ENCODE results near the gene L1TD1. TPM values are rescaled to one million over a fixed set of nuclear protein-coding genes. Genes with fewer than 3 reads are reported as not detected.
"Not testable (repeated sequence)": the region's sequence is repeated elsewhere in the genome, so short reads cannot be mapped to it uniquely, and the experiment has no call there.

L1TD1 gene
- polyA plus RNA-seq, 1 experiment, result not detected

- Histone ChIP-seq H3K27me3 (ENCODE audit: control insufficient read depth, insufficient read depth, low read length) (no peaks in the 10 kb centered on the region), H3K9me3 (ENCODE audit: control insufficient read depth, insufficient read depth, low read length) (peaks cover 11% of the 10 kb centered on the region), H3K27ac (ENCODE audit: low read depth, low read length) (no peak overlapping the region), H3K4me3 (ENCODE audit: low read depth, low read length) (no peak overlapping the region)
- POLR2A ChIA-PET, result no interaction called here
- CTCF ChIA-PET, result no interaction called here
- no peak for DNase-seq (ENCODE audit: low read depth, low spot score)
- TF ChIP-seq, protein P1, sequence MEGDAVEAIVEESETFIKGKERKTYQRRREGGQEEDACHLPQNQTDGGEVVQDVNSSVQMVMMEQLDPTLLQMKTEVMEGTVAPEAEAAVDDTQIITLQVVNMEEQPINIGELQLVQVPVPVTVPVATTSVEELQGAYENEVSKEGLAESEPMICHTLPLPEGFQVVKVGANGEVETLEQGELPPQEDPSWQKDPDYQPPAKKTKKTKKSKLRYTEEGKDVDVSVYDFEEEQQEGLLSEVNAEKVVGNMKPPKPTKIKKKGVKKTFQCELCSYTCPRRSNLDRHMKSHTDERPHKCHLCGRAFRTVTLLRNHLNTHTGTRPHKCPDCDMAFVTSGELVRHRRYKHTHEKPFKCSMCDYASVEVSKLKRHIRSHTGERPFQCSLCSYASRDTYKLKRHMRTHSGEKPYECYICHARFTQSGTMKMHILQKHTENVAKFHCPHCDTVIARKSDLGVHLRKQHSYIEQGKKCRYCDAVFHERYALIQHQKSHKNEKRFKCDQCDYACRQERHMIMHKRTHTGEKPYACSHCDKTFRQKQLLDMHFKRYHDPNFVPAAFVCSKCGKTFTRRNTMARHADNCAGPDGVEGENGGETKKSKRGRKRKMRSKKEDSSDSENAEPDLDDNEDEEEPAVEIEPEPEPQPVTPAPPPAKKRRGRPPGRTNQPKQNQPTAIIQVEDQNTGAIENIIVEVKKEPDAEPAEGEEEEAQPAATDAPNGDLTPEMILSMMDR (IDR thresholded peaks at IDR 0.05; ENCODE audit: low read depth, low read length), result no peak
Measured at GRCh38 chr1:62212411-62212810, 17.8 kb downstream of the L1TD1 start.

DNA sequence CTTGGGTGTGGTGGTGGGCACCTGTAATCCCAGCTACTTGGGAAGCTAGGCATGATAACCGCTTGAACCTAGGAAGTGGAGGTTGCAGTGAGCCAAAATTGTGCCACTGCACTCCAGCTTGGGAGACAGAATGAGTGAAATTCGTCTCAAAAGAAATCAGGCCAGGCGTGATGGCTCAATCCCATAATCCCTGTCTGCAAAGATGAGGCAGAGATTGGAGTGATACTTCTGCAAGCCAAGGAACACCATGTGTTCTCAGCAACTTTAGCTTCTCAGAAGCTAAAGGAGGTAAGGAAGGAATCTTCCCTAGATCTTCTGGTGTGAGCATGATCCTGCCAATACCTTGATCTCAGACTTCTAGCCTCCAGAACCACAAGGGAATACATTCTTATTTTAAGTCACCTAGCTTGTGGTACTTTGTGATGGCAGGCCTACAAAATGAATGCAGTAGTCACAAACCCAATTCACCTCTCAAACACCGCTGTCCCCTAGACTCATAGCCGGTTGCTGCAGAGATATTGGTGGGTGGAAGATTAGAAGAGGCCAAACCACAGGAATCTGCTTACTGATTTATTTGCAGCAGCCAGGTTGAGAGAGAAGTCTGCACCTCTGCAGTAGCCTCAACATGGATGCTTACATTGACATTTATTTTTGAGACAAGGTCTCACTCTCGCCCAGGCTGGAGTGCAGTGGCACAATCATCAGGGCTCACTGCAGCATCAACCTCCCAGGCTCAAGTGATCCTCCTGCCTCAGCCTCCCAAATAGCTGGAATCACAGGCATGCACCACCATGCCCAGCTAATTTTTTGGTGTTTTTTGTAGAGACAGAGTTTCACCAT lies 18.6 kb downstream of the L1TD1 start:
- ChIA-PET CTCF (no interaction called here), POLR2A (no interaction called here)

GRCh38 chr1:62218604-62219003 lies 24.0 kb downstream of the L1TD1 start:
- ChIA-PET CTCF (interaction anchor here (0.6 kb wide), 1 partner anchor 770 kb away, joined by 3 read pairs; no protein-coding TSS in a partner anchor), POLR2A (no interaction called here)
- H3K27ac ChIP-seq (ENCODE audit: low read depth, low read length), result no peak overlapping the region
- TF ChIP-seq, protein P1 (IDR thresholded peaks at IDR 0.05; ENCODE audit: low read depth, low read length), result no peak
- no peak overlapping the region for H3K4me3 ChIP-seq (ENCODE audit: low read depth, low read length)
- peaks cover 14% of the 10 kb centered on the region for H3K9me3 ChIP-seq (ENCODE audit: control insufficient read depth, insufficient read depth, low read length)
- no peaks in the 10 kb centered on the region for H3K27me3 ChIP-seq (ENCODE audit: control insufficient read depth, insufficient read depth, low read length)
- DNase-seq (ENCODE audit: low read depth, low spot score), result no peak

More for the DNA sequence above, 18.6 kb downstream of the L1TD1 start:
- DNase-seq (ENCODE audit: low read depth, low spot score), result no peak
- Histone ChIP-seq H3K27me3 (ENCODE audit: control insufficient read depth, insufficient read depth, low read length) (no peaks in the 10 kb centered on the region), H3K27ac (ENCODE audit: low read depth, low read length) (no peak overlapping the region), H3K9me3 (ENCODE audit: control insufficient read depth, insufficient read depth, low read length) (peaks cover 11% of the 10 kb centered on the region), H3K4me3 (ENCODE audit: low read depth, low read length) (no peak overlapping the region)
- TF ChIP-seq, protein P1 (IDR thresholded peaks at IDR 0.05; ENCODE audit: low read depth, low read length), result no peak

DNA sequence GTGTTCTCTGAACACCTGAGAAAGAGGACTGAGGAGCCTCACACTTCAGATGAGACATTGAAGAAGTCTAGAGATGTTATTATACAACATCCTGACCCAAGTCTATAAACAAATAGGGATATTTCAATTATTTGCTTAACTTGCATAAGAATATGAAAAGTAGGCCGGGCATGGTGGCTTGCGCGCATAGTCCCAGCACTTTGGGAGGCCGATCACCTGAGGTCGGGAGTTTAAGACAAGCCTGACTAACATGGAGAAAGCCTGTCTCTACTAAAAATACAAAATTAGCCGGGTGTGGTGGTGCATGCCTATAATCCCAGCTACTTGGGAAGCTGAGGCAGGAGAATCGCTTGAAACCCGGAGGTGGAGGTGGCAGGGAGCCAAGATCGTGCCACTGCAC lies 25.8 kb downstream of the L1TD1 start:
- POLR2A ChIA-PET; DNase-seq (ENCODE audit: low read depth, low spot score): not testable (repeated sequence)

DNA sequence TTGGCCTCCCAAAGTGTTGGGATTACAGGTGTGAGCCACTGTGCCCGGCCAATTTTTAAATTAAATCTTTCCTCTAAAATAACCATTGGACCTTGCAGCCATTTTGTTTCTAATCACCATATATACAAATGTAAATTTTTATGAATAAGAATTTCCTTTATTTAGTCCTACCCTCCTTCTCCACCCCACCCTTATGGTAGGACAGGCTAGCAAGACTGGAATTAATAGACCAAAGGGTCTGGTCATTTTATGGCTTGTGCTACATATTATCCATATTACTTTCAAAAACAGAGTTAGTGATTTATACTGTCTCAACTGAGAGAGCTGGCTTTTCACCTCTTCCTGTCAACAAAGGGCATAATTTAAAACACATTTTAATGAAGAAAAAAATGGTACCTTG lies 26.5 kb downstream of the L1TD1 start:
- Histone ChIP-seq H3K27ac (ENCODE audit: low read depth, low read length) (no peak overlapping the region), H3K9me3 (ENCODE audit: control insufficient read depth, insufficient read depth, low read length) (peaks cover 7% of the 10 kb centered on the region; the same call in 1 of the 2 replicates), H3K27me3 (ENCODE audit: control insufficient read depth, insufficient read depth, low read length) (no peaks in the 10 kb centered on the region), H3K4me3 (ENCODE audit: low read depth, low read length) (no peak overlapping the region)
- POLR2A ChIA-PET, result no interaction called here
- CTCF ChIA-PET, result no interaction called here
- no peak for DNase-seq (ENCODE audit: low read depth, low spot score)
- TF ChIP-seq, protein P1 (IDR thresholded peaks at IDR 0.05; ENCODE audit: low read depth, low read length), result no peak

More for the DNA sequence above, 25.8 kb downstream of the L1TD1 start:
- CTCF ChIA-PET; H3K27ac ChIP-seq (ENCODE audit: low read depth, low read length); H3K9me3 ChIP-seq (ENCODE audit: control insufficient read depth, insufficient read depth, low read length); H3K27me3 ChIP-seq (ENCODE audit: control insufficient read depth, insufficient read depth, low read length); H3K4me3 ChIP-seq (ENCODE audit: low read depth, low read length): not testable (repeated sequence)

Measured in AG04450 (cell line).